Stimulated activated CD4-positive, alpha-beta T cell treated with anti-CD3 and anti-CD28 coated beads, Interleukin-15, amount 100 ng/mL, for 24 hours (primary cell): Measurements from ENCODE around the gene RHBDF1.
A peak's percentile ranks its signal among the peaks of the same experiment; 100 is the strongest.
"Not testable (repeated sequence)": the region's sequence is repeated elsewhere in the genome, so short reads cannot be mapped to it uniquely, and the experiment has no call there.

Experiments used
- DNase-seq: peaks from one replicate; pipeline ENCODE4 v3.0.0-alpha.2; 2020

Gene RHBDF1

DNA sequence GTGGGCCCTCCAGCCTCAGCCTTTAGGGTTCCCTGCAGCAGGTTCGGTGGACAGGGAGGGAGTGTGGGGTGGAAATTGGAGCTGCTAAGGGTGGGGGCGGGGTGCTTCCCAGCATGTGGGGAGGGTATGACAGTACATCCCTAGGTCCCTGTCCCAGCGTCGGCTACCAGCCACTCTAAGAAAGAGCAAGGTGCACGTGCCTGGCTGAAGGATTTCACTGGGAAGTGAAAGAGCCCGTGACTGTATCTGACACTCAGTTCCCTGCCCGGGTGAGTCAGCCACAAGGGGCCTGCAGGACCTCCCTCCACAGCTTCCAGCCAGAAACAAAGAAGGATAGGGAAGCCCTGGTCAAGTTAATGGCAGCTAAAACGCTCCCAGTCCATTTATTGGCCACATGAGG lies 14.7 kb downstream of the RHBDF1 start:
- no peak for DNase-seq

DNA sequence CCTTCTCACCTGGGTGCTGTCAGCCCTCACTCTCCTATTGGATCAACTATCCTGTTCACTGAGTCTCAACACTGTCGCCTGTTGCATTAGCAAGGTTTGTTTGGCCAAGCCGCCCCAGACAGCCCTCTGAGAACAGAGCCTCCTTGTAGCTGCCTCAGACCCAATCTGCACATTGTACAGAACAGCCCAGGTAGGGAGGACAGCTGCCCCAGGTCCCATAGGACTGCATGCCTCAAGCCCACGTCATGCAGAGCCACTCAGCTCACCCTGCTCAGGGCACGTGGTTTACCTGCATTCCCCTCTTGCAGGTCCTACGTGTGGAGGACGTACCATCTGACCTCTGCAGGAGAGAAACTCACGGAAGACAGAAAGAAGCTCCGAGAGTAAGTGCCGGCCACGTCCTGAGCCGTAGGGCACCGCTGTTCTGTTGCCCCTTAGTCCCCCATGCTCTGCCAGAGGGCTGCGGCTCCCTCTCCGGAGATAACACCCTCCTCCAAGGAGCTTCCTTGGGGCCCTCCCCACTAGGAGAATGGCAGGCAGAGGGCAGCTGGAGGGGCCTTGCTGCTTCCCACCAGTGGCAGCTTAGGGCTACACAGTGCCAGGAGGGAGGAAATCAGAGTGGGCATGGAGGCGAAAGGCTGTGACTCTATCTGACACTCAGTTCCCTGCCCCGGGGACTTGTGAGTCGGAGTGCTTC lies 16.1 kb downstream of the RHBDF1 start:
- no peak for DNase-seq

GRCh38 chr16:55571-56136 lies 16.8 kb downstream of the RHBDF1 start:
- no peak for DNase-seq

DNA sequence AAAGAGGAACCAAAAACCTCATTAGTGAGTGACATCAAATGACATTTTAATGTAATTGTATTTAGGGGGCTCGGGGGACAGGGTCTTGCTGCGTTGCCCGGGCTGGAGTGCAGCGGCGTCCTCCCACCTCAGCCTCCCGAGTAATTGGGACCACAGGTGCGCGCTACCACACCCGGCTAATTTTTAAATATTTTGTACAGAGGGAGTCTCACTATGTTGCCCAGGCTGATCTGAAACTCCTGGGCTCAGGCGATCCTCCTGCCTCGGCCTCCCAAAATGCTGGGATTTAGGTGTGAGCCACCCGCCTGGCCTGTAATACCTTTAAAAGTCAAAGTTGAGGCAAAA lies 18.2 kb downstream of the RHBDF1 start:
- DNase-seq = no peak

- DNase-seq = peak; percentile 99
Observed at GRCh38 chr16:53346-54236, 18.8 kb downstream of the RHBDF1 start, which contains the start of the genes POLR3K and SNRNP25. POLR3K (minus strand) TSS chr16:53608; CDS start chr16:53586, 22 bp downstream. SNRNP25 (plus strand) TSS chr16:53828; CDS start chr16:54017, 189 bp downstream.

DNA sequence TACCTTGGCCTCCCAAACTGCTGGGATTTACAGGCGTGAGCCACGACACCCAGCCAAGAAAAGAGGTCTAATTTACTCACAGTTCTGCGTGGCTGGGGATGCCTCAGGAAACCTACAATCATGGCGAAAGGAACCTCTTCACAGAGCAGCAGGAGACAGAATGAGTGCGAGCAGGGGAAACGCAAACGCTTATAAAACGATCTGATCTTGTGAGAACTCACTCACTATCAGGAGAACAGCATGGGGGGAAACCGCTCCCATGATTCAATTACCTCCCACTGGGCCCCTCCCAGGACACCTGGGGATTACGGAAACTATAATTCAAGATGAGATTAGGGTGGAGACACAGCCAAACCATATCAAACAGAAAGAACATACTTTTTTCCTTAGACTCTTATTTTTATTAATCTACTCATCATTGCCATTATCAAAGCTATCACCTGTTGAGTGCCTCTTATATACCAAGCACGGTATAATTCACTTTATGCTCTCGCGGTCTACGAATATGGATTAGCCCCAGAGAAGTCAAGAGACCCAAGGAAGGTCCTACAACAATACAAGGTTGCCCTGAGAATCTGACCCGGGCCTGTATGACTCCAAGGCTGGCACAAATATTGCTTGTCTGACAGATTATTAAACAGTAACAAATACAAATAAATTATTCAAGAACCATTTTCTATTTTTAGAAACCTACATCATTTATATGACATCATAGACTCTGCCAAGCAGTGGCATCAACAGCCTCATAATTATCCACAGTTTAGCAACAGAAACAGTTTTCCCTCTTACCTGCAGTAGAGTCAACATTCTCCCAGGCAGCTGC lies 21.5 kb downstream of the RHBDF1 start:
- no peak for DNase-seq

DNA sequence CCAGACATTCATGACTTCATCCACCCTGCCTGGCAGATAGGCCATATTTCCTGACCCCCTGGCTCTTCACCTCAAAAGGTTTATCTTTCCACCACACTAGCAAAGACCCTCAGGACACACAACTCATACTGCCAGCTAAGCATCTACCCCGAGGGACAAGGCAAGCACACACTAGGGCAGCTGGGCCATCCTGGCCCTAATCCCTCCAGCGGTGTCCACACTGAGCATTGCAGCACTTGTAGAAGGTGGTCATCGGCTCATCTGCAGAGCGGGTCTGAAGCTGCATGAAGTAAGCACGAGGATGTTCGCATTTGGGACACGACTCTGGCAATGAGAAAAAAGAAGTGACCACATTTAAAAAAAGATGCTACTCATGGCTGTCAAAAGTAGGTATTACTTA lies 25.2 kb downstream of the RHBDF1 start:
- DNase-seq = no peak

GRCh38 chr16:46510-46909 lies 25.9 kb downstream of the RHBDF1 start:
- not testable (repeated sequence) for DNase-seq

DNA sequence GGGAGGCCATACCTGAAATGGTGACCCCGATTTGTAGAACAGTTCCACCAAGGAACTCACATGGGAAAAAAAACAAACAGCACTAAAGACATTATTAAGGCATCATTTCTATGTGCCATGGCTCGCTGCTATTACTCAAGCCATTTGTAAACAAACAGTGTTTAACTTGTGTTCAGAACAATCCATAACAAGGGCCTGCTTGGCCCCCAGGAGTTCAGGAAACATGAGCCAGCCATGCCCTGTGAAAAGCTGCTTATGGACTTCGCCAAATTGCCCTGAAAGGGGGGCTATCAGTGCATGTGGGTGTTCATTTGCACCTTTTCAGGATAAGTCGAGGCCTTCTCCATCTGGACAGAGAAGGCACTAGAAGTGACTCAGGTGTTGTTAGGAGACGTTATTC lies 27.0 kb downstream of the RHBDF1 start:
- no peak for DNase-seq

GRCh38 chr16:44655-45054 lies 27.8 kb downstream of the RHBDF1 start:
- DNase-seq = no peak

DNA sequence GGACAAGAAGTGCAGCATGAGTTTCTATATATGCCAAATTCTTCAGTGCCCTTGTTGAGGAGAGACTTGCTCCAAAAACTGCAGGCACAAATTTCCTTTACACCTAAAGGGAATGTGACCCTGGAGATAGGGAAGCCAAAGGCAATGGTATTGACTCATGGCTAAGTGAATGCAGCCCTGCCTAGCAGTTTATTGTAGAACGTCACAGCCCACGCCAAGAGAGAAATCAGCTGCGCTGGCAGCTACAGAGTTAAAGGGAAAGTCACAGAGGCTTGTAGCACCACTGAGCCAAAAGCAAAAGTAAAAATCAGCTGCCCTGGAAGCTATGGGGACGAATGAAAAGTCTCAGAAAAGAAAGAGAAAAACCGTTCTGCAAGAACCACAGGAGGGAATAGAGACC lies 29.1 kb downstream of the RHBDF1 start:
- DNase-seq = no peak

DNA sequence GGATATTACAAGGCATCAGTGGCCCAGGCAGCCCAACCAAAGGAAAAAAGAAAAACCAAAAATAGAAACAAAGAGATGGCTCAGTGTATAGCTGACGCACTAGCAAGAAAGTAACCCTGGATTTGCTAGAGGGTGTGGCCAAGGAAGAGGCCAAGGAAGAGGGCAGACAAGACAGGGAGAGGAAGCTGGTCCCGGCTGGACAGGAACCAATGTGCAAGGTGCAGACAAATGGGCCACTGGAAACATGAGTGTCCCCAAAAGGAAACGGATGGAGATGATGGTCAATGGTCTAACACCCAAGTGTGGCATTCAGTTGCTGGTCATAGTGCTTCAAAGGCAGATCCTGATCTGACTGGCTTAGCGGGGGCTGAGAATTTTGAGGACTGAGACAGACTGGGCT lies 29.7 kb downstream of the RHBDF1 start:
- DNase-seq = no peak

DNA sequence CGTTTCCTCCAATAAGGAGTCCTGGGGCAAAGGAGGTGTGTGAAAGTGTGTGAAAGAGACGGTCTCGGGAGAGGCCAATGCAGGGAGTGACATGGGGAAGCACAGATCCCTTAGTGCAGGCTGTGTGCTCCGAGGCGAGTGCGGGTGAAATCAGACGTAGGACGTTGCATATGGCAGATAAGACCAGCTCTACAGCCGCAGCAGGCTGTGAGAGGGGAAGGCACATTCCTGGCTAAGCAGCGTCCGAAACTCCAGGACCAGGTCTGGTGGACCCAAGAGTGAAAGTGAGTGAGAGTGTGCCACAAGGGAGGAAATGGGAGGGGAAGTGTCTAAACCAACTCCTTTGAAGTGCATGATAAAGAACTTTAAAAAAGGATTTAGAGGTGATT lies 30.4 kb downstream of the RHBDF1 start:
- no peak for DNase-seq

DNA sequence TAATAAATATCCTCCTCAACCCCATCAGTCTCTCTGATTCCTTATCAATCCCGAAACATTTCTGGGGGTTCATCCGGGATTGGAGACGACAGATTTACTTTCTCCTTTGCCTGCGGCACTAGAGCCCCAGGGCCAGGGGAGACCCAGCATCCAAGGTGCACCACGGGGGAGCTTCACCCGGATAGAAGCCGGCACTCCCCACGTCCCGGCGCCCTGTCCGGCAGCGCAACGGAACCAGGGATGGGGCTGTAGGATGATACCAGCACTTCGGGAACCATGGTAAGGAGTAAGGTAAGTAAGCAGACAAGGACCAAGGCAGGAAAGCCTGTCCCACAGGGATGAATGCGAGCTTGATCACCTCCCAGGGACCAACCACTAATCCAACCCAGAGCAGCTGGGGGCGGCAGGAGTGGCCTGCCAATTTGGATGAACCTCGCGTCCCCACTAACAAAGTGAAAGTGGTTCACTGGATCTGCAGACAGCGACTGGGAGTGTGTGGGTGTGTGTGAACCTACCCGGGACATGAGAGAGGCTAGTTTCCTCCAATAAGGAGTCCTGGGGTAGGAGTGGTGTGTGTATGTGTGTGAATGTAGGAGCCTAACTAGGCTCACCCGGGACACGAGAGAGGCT lies 30.9 kb downstream of the RHBDF1 start:
- no peak for DNase-seq

- peak; percentile 55 for DNase-seq
Observed at GRCh38 chr16:38941-39892, 33.2 kb downstream of the RHBDF1 start.

- not testable (repeated sequence) for DNase-seq
Observed at GRCh38 chr16:38206-38605, 34.2 kb downstream of the RHBDF1 start.

DNA sequence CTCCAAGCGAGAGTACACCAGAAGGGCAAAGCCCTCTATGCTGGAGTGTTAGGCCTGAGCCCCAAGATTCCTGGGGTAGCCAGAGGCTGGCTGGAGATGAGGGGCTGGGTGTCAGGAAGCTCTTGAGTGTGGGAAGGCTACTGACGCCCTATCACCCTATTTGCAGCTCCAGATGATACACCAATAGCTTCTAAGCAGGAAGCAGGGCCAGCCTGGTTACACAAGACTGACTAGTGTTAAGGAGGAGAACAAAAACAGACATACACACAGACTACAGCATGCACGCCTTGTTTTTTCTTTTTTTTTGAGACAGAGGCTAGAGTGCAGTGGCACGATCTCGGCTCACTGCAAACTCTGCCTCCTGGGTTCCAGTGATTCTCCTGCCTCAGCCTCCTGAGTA lies 34.9 kb downstream of the RHBDF1 start:
- no peak for DNase-seq

GRCh38 chr16:36336-36984 lies 36.0 kb downstream of the RHBDF1 start:
- no peak for DNase-seq

- no peak for DNase-seq
Observed at GRCh38 chr16:35678-36305, 36.6 kb downstream of the RHBDF1 start.

- DNase-seq = no peak
Observed at GRCh38 chr16:35011-35677, 37.3 kb downstream of the RHBDF1 start.
